Activated naive CD4-positive, alpha-beta T cell treated with Interleukin-2 at 50 U/mL for 16 hours (primary cell): ENCODE data around the gene MROH2A.

ENCODE experiments used
- DNase-seq: peaks from one replicate; pipeline ENCODE4 v3.0.0-alpha.2; 2020

MROH2A gene

GRCh38 chr2:233821196-233821595 lies 43.1 kb downstream of the MROH2A start:
- DNase-seq = no peak

- DNase-seq = no peak
These were observed 43.6 kb downstream of the MROH2A start for GRCh38 chr2:233821709-233822100.

GRCh38 chr2:233822101-233822771 lies 44.1 kb downstream of the MROH2A start:
- DNase-seq = no peak

- DNase-seq = no peak
These were observed 44.9 kb downstream of the MROH2A start for GRCh38 chr2:233822781-233823730.

GRCh38 chr2:233823731-233824121 lies 45.6 kb downstream of the MROH2A start:
- DNase-seq = no peak

GRCh38 chr2:233824373-233824772 lies 46.2 kb downstream of the MROH2A start:
- DNase-seq = no peak

GRCh38 chr2:233828546-233829192 lies 50.5 kb downstream of the MROH2A start:
- DNase-seq = no peak

- no peak for DNase-seq
These were observed 51.3 kb downstream of the MROH2A start for GRCh38 chr2:233829193-233830110.

- DNase-seq = no peak
These were observed 52.1 kb downstream of the MROH2A start for GRCh38 chr2:233830111-233830802.

GRCh38 chr2:233831011-233831721 lies 53.0 kb downstream of the MROH2A start:
- no peak for DNase-seq

GRCh38 chr2:233831861-233832260 lies 53.7 kb downstream of the MROH2A start:
- no peak for DNase-seq

- no peak for DNase-seq
These were observed 54.3 kb downstream of the MROH2A start for GRCh38 chr2:233832414-233832813.

- DNase-seq = no peak
These were observed 54.8 kb downstream of the MROH2A start for GRCh38 chr2:233832869-233833311.

- no peak for DNase-seq
These were observed 55.2 kb downstream of the MROH2A start for GRCh38 chr2:233833345-233833744.

- no peak for DNase-seq
These were observed 57.4 kb downstream of the MROH2A start for GRCh38 chr2:233835230-233836186.

- no peak for DNase-seq
These were observed 58.2 kb downstream of the MROH2A start for GRCh38 chr2:233836359-233836758.

GRCh38 chr2:233837694-233838229 lies 59.6 kb downstream of the MROH2A start:
- DNase-seq = no peak

GRCh38 chr2:233838251-233838650 lies 60.1 kb downstream of the MROH2A start:
- no peak for DNase-seq

GRCh38 chr2:233838726-233839446 lies 60.8 kb downstream of the MROH2A start:
- no peak for DNase-seq
